B cell (primary cell): ENCODE measurements around the gene ARHGAP42. TPM values are rescaled to one million over a fixed set of nuclear protein-coding genes. Genes with fewer than 3 reads are reported as not detected.

Source experiments
- ATAC-seq: fragments of 200-7000 bp; cut with Tn5 transposase; one replicate; pipeline ENCODE4 v1.10.0; 2021; ENCODE audit warnings: low read depth, mild to moderate bottlenecking, moderate number of reproducible peaks, moderate library complexity
- CTCF ChIA-PET: fragments of 350-600 bp; sonication (Branson Sonifier 250); formaldehyde crosslinking; loops from one replicate; lab custom pipeline; 2021; ENCODE audit warnings: antibody characterized with exemption, inconsistent platforms; lab: Charles Lee
- POLR2A ChIA-PET: fragments of 350-600 bp; sonication (Branson Sonifier 250); formaldehyde crosslinking; loops from one replicate; lab custom pipeline; 2021; ENCODE audit warnings: antibody characterized with exemption; lab: Charles Lee
- DNase-seq: peaks from one replicate; pipeline ENCODE4 v3.0.0; 2013
- H2AFZ ChIP-seq: 2 replicates; pipeline ENCODE4 v1.6.1; 2012; ENCODE audit warnings: mild to moderate bottlenecking, low read depth, low read length; ENCODE audit not compliant: insufficient read depth, poor library complexity, severe bottlenecking
- H3K27ac ChIP-seq, 2 donors: 1 replicate in 1 of 2; 2 replicates in 1 of 2; pipeline ENCODE4 v1.5.1; 2012 to 2013; ENCODE audit warnings: low read length in 2 of 2, mild to moderate bottlenecking in 2 of 2, moderate library complexity in 1 of 2
- H3K27me3 ChIP-seq, 4 experiments: fragments of 200-600 bp in 1 of 4; sonication (generic) in 1 of 4; replicated peaks in 1 of 4; 1 replicate in 2 of 4; 2 replicates in 2 of 4; pipeline versions ENCODE4 v1.6.1 to v1.7.0; 2013 to 2016; ENCODE audit warnings: low read length in 3 of 4, mild to moderate bottlenecking in 2 of 4, mixed read lengths in 1 of 4, moderate library complexity in 1 of 4; ENCODE audit not compliant: insufficient read depth in 4 of 4, control insufficient read depth in 3 of 4; ENCODE audit errors: control extremely low read depth in 1 of 4
- H3K36me3 ChIP-seq, 2 experiments: replicated peaks in 1 of 2; 1 replicate in 1 of 2; 2 replicates in 1 of 2; pipeline versions ENCODE4 v1.6.1 to v1.7.1; 2013; ENCODE audit warnings: low read length in 1 of 2; ENCODE audit not compliant: insufficient read depth in 2 of 2, control insufficient read depth in 1 of 2; ENCODE audit errors: control extremely low read depth in 1 of 2, extremely low read depth in 1 of 2
- H3K4me1 ChIP-seq, 2 donors: fragments of 200-600 bp in 1 of 2; sonication (generic) in 1 of 2; 1 replicate in 1 of 2; 2 replicates in 1 of 2; pipeline versions ENCODE4 v1.5.1 to v1.6.1; 2013 to 2017; ENCODE audit warnings: low read length in 2 of 2; ENCODE audit not compliant: control insufficient read depth in 2 of 2, insufficient read depth in 2 of 2
- H3K4me2 ChIP-seq: replicated peaks from 2 replicates; pipeline ENCODE3; 2012; ENCODE audit warnings: mild to moderate bottlenecking, low read depth, low read length; ENCODE audit not compliant: poor library complexity, severe bottlenecking
- H3K4me3 ChIP-seq, 5 experiments: fragments of 200-600 bp in 1 of 5; sonication (generic) in 1 of 5; 1 replicate in 3 of 5; 2 replicates in 2 of 5; pipeline versions ENCODE4 v1.5.1 to v1.7.0; 2011 to 2016; ENCODE audit warnings: low read length in 4 of 5, mild to moderate bottlenecking in 4 of 5, low read depth in 2 of 5, control low read depth in 1 of 5, moderate library complexity in 1 of 5; ENCODE audit not compliant: insufficient read depth in 1 of 5; ENCODE audit errors: control extremely low read depth in 1 of 5, extremely low read depth in 1 of 5
- H3K79me2 ChIP-seq: fragments of 200-600 bp; sonication (generic); one replicate; pipeline ENCODE4 v1.6.0; 2016; ENCODE audit warnings: low read length; ENCODE audit not compliant: control insufficient read depth, insufficient read depth
- H3K9ac ChIP-seq: fragments of 200-600 bp; sonication (generic); 2 replicates; pipeline ENCODE4 v1.6.1; 2017; ENCODE audit warnings: mild to moderate bottlenecking, low read length, moderate library complexity
- H3K9me3 ChIP-seq, 3 donors: one replicate each; pipeline versions ENCODE4 v1.6.1 to v1.7.1; 2013; ENCODE audit warnings: low read length in 2 of 3; ENCODE audit not compliant: control insufficient read depth in 2 of 3, insufficient read depth in 1 of 3; ENCODE audit errors: control extremely low read depth in 1 of 3
- H4K20me1 ChIP-seq: 2 replicates; pipeline ENCODE4 v1.6.0; 2012; ENCODE audit warnings: mild to moderate bottlenecking, low read length; ENCODE audit not compliant: insufficient read depth, control insufficient read depth, poor library complexity, severe bottlenecking
- H3K27ac Mint-ChIP-seq: one replicate; pipeline ENCODE4 v1.8.0; 2021; ENCODE audit warnings: mixed read lengths
- H3K27me3 Mint-ChIP-seq: one replicate; pipeline ENCODE4 v1.8.0; 2021; ENCODE audit warnings: mixed read lengths
- H3K4me1 Mint-ChIP-seq: one replicate; pipeline ENCODE4 v1.8.0; 2021; ENCODE audit warnings: mixed read lengths
- H3K4me3 Mint-ChIP-seq: one replicate; pipeline ENCODE4 v1.8.0; 2021; ENCODE audit warnings: mixed read lengths
- H3K9me3 Mint-ChIP-seq: one replicate; pipeline ENCODE4 v1.8.0; 2022; ENCODE audit warnings: mixed read lengths; ENCODE audit not compliant: insufficient read depth
- CTCF ChIP-seq: fragments of 200-600 bp; IDR thresholded peaks from one replicate; pipeline ENCODE4 v1.8.0; 2022; ENCODE audit warnings: antibody characterized with exemption, mild to moderate bottlenecking
- EZH2 ChIP-seq: IDR thresholded peaks from 2 replicates; pipeline ENCODE4 v1.6.1; 2012; ENCODE audit warnings: borderline replicate concordance, low read depth, mild to moderate bottlenecking, moderate library complexity, low read length; ENCODE audit not compliant: insufficient read depth, poor library complexity, severe bottlenecking
- WGBS: methylation state at CpG from one replicate; pipeline ENCODE4 v1.1.5; 2013; ENCODE audit warnings: missing lambda C conversion rate; ENCODE audit not compliant: insufficient coverage; 5-methylcytosine and 5-hydroxymethylcytosine counted together
- intact Hi-C: fragments of 100-400 bp; cut with micrococcal nuclease; formaldehyde crosslinking; loops from one replicate; pipeline ENCODE4 v1.10.0; 2022
- polyA plus RNA-seq: library from polyadenylated mRNA; depleted of rRNA; stranded (reverse); fragments of >200 nt; gene quantifications from 2 replicates; pipeline ENCODE4 v1.2.3, GENCODE V29; 2012
- total RNA-seq, 2 donors: library from RNA; stranded (reverse); fragments of 120-200 nt in 1 of 2; gene quantifications; 1 replicate in 1 of 2; 2 replicates in 1 of 2; pipeline versions ENCODE4 v1.2.3 to v1.2.4, GENCODE V29; 2013 to 2022

ARHGAP42 gene
- total and polyA plus RNA-seq, 2 donors (not counting 1 experiment from before 2014, with no cell fraction given): 3.8 to 4.9 TPM

- ATAC-seq (no peak), DNase-seq (no peak)
- Mint-ChIP-seq H3K4me1 (peaks cover 3% of the 10 kb centered on the region), H3K4me3 (no peak overlapping the region), H3K27ac (no peak overlapping the region), H3K27me3 (no peaks in the 10 kb centered on the region), H3K9me3 (no peaks in the 10 kb centered on the region)
- H3K27ac ChIP-seq: no peak overlapping the region
- no peaks in the 10 kb centered on the region for H3K27me3 ChIP-seq
- no peak for TF ChIP-seq CTCF
- no peak for TF ChIP-seq EZH2
- no peak overlapping the region for H2AFZ ChIP-seq
- H3K4me1 ChIP-seq: peaks cover 0 to 4% of the 10 kb centered on the region in 2 donors
- POLR2A ChIA-PET: no interaction called here
- H3K36me3 ChIP-seq: peaks cover 0 to 4% of the 10 kb centered on the region in 2 experiments
- H3K9ac ChIP-seq: no peak overlapping the region
- H3K79me2 ChIP-seq: no peaks in the 10 kb centered on the region
- intact Hi-C loops: no loop called here
- CTCF ChIA-PET: no interaction called here
- H3K4me3 ChIP-seq: no peak overlapping the region
- no CpG with 5 or more reads among the region's 2 CpGs for WGBS
- no peaks in the 10 kb centered on the region for H3K9me3 ChIP-seq
- no peaks in the 10 kb centered on the region for H4K20me1 ChIP-seq
- no peak overlapping the region for H3K4me2 ChIP-seq
Measured at GRCh38 chr11:100766764-100767163, 79.7 kb downstream of the ARHGAP42 start.

GRCh38 chr11:100769165-100769564, 82.1 kb downstream of the ARHGAP42 start:
- no peak overlapping the region for H3K9ac ChIP-seq
- H3K4me3 Mint-ChIP-seq: no peak overlapping the region
- CTCF ChIA-PET: no interaction called here
- no peak overlapping the region for H3K27ac ChIP-seq
- H3K27ac Mint-ChIP-seq: no peak overlapping the region
- H3K79me2 ChIP-seq: no peaks in the 10 kb centered on the region
- H3K27me3 Mint-ChIP-seq: no peaks in the 10 kb centered on the region
- no peak for DNase-seq
- H3K4me1 ChIP-seq: peaks cover 0 to under 1% of the 10 kb centered on the region in 2 donors
- no peaks in the 10 kb centered on the region for H4K20me1 ChIP-seq
- no peak overlapping the region for H2AFZ ChIP-seq
- H3K27me3 ChIP-seq: no peaks in the 10 kb centered on the region
- POLR2A ChIA-PET: no interaction called here
- no peaks in the 10 kb centered on the region for H3K4me1 Mint-ChIP-seq
- intact Hi-C loops: no loop called here
- no peak overlapping the region for H3K4me3 ChIP-seq
- no peaks in the 10 kb centered on the region for H3K9me3 ChIP-seq
- no peaks in the 10 kb centered on the region for H3K9me3 Mint-ChIP-seq
- WGBS: no CpG with 5 or more reads among the region's 1 CpG
- TF ChIP-seq EZH2 (no peak), CTCF (no peak)
- ATAC-seq: no peak
- peaks cover 0 to 4% of the 10 kb centered on the region in 2 experiments for H3K36me3 ChIP-seq
- no peak overlapping the region for H3K4me2 ChIP-seq
